Subcutaneous adipose tissue (tissue), 4 donors: ENCODE results near the gene INPP5A. TPM values are rescaled to one million over a fixed set of nuclear protein-coding genes. Genes with fewer than 3 reads are reported as not detected.

ENCODE experiments used
- CTCF ChIP-seq: fragments of 450-650 bp; IDR thresholded peaks from one replicate; pipeline ENCODE4 v1.5.1; 2016; ENCODE audit warnings: low read depth, mild to moderate bottlenecking, control low read depth, antibody characterized with exemption, moderate library complexity
- total RNA-seq, 4 donors: library from RNA; depleted of rRNA; stranded (reverse); fragments of >200 nt; gene quantifications; one replicate each; pipeline ENCODE4 v1.1.0, GENCODE V29; 2016

Gene INPP5A
- total RNA-seq, 4 donors from 2014 or later, result 23.1 to 34.1 (median 31.6) TPM

- TF ChIP-seq CTCF, result no peak
These were observed 41.7 kb downstream of the INPP5A start for GRCh38 chr10:132579027-132579859.

- TF ChIP-seq CTCF, result no peak
These were observed 42.6 kb downstream of the INPP5A start for GRCh38 chr10:132580143-132580542.

- TF ChIP-seq CTCF, result no peak
These were observed 43.0 kb downstream of the INPP5A start for GRCh38 chr10:132580617-132581016.

- TF ChIP-seq CTCF, result no peak
These were observed 44.5 kb downstream of the INPP5A start for GRCh38 chr10:132582137-132582536.

- no peak for TF ChIP-seq CTCF
These were observed 45.2 kb downstream of the INPP5A start for GRCh38 chr10:132582771-132583170.

GRCh38 chr10:132583456-132583855 is 45.9 kb downstream of the INPP5A start:
- TF ChIP-seq CTCF, result no peak

- no peak for TF ChIP-seq CTCF
These were observed 46.5 kb downstream of the INPP5A start for GRCh38 chr10:132584081-132584480.
